Right atrium auricular region (tissue), 2 donors: ENCODE results near the gene LAMA2. TPM values are rescaled to one million over a fixed set of nuclear protein-coding genes. Genes with fewer than 3 reads are reported as not detected.

Experiments used
- DNase-seq: peaks from one replicate; pipeline ENCODE4 v3.0.0-alpha.2; 2019; ENCODE audit warnings: low spot score
- H3K27ac ChIP-seq, 2 donors: fragments of 200-600 bp; sonication (generic); 1 replicate in 1 of 2; 2 replicates in 1 of 2; pipeline ENCODE4 v1.5.1; 2016 to 2019
- H3K27me3 ChIP-seq, 2 donors: fragments of 200-600 bp; sonication (generic); one replicate each; pipeline versions ENCODE4 v1.5.1 to v1.6.0; 2017 to 2019
- H3K36me3 ChIP-seq: fragments of 200-600 bp; sonication (generic); one replicate; pipeline ENCODE4 v1.5.1; 2016
- H3K4me1 ChIP-seq, 2 donors: fragments of 200-600 bp; sonication (generic); one replicate each; pipeline versions ENCODE4 v1.5.1 to v1.6.0; 2017 to 2019
- H3K4me3 ChIP-seq, 2 donors: fragments of 200-600 bp; sonication (generic); 1 replicate in 1 of 2; 2 replicates in 1 of 2; pipeline ENCODE4 v1.5.1; 2017 to 2019; ENCODE audit warnings: mild to moderate bottlenecking in 1 of 2, moderate library complexity in 1 of 2
- H3K9me3 ChIP-seq, 2 donors: fragments of 200-600 bp; sonication (generic); one replicate each; pipeline ENCODE4 v1.5.1; 2019
- total RNA-seq, 2 donors: library from RNA; depleted of rRNA; stranded (reverse); fragments of >200 nt; gene quantifications; one replicate each; pipeline ENCODE4 v1.1.0, GENCODE V29; 2016
- TF ChIP-seq, protein P1 (sequence below), 2 donors: fragments of 200-600 bp; sonication (generic); IDR thresholded peaks; one replicate each; pipeline ENCODE4 v1.5.1; 2019; ENCODE audit warnings: antibody characterized with exemption in 2 of 2

The LAMA2 gene
- total RNA-seq, 2 donors from 2014 or later = 150 to 166 TPM

- Histone ChIP-seq H3K36me3 (peaks cover 65% of the 10 kb centered on the region), H3K4me1 (peaks cover 0 to 33% of the 10 kb centered on the region in 2 donors)
- TF ChIP-seq, protein P1, sequence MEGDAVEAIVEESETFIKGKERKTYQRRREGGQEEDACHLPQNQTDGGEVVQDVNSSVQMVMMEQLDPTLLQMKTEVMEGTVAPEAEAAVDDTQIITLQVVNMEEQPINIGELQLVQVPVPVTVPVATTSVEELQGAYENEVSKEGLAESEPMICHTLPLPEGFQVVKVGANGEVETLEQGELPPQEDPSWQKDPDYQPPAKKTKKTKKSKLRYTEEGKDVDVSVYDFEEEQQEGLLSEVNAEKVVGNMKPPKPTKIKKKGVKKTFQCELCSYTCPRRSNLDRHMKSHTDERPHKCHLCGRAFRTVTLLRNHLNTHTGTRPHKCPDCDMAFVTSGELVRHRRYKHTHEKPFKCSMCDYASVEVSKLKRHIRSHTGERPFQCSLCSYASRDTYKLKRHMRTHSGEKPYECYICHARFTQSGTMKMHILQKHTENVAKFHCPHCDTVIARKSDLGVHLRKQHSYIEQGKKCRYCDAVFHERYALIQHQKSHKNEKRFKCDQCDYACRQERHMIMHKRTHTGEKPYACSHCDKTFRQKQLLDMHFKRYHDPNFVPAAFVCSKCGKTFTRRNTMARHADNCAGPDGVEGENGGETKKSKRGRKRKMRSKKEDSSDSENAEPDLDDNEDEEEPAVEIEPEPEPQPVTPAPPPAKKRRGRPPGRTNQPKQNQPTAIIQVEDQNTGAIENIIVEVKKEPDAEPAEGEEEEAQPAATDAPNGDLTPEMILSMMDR (IDR thresholded peaks at IDR 0.05) = no peak
Observed at GRCh38 chr6:129491436-129491835, 608.5 kb downstream of the LAMA2 start.

DNA sequence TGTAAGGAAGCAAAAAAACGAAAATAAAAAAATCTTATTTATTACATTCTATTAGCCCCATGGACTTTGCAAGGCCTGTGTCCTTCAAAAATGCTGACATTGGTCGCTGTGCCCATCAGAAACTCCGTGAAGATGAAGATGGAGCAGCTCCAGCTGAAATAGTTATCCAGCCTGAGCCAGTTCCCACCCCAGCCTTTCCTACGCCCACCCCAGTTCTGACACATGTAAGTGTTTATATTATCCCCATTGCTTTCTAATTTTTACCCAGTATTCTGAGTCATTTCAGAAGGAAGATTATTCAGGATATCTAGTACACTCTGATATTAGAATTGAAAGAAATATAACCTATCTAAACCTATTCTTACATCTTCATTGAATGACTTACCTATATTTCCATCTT lies 609.3 kb downstream of the LAMA2 start:
- Histone ChIP-seq H3K4me1 (peaks cover 0 to 33% of the 10 kb centered on the region in 2 donors), H3K9me3 (no peaks in the 10 kb centered on the region), H3K27ac (peak overlapping the region in 1 of 2 donors; percentile 88), H3K27me3 (no peaks in the 10 kb centered on the region), H3K36me3 (peaks cover 57% of the 10 kb centered on the region), H3K4me3 (no peak overlapping the region)
- no peak for DNase-seq
- TF ChIP-seq, protein P1 (IDR thresholded peaks at IDR 0.05) = no peak

More at GRCh38 chr6:129491436-129491835, 608.5 kb downstream of the LAMA2 start:
- H3K27me3 ChIP-seq = no peaks in the 10 kb centered on the region
- DNase-seq = no peak
- H3K4me3 ChIP-seq = no peak overlapping the region
- peak overlapping the region; percentile 86 to 88 for H3K27ac ChIP-seq
- no peaks in the 10 kb centered on the region for H3K9me3 ChIP-seq

DNA sequence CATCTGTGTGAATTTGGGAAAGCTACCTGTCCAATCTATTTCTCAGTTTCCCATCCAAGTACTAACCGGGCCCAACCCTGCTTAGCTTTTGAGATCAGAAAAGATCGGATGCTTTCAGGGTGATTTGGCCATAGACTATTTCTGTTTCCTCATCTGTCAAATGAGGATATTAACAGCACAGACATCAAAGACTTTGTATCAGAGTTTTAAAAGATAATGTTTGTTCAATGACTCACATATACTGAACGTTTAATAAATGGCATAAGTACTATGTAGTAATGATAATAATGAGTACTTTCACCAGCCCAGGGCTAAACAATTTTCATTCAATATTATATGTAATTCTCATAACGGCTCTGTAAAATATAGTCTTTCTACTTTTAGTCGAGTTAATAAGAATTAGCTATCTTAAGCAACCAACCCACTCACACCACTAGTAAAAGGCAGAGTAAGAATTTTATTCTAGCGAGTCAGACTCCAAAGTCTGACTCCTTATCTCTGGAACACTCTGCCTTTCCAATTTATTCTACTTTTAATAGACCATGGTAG lies 610.5 kb downstream of the LAMA2 start:
- TF ChIP-seq, protein P1 (IDR thresholded peaks at IDR 0.05) = no peak
- Histone ChIP-seq H3K9me3 (no peaks in the 10 kb centered on the region), H3K27ac (peak overlapping the region in 1 of 2 donors; percentile 88), H3K4me3 (no peak overlapping the region), H3K36me3 (peaks cover 49% of the 10 kb centered on the region), H3K4me1 (peaks cover 0 to 33% of the 10 kb centered on the region in 2 donors), H3K27me3 (no peaks in the 10 kb centered on the region)
- DNase-seq = no peak

DNA sequence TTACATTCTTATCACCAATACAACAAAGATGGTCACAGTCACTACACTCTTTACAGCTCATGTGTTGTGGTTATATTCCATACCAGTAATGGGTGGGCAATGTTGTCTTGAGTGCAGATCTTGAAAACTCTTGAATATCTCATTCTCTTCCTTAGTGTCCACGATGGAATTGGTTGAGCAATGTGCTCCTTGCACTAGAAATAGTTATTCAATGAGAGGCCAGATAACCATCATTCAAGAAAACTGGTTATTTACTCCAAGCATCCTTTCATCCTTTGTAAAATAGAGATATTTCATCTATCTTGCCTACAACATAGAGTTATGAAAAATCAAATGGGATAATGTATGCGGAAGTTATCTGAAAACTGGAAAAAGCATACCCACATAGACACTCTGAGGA lies 611.2 kb downstream of the LAMA2 start:
- Histone ChIP-seq H3K4me1 (peaks cover 0 to 37% of the 10 kb centered on the region in 2 donors), H3K27ac (peak overlapping the region in 1 of 2 donors; percentile 88), H3K27me3 (no peaks in the 10 kb centered on the region), H3K4me3 (no peak overlapping the region), H3K36me3 (peaks cover 49% of the 10 kb centered on the region), H3K9me3 (no peaks in the 10 kb centered on the region)
- no peak for DNase-seq
- TF ChIP-seq, protein P1 (IDR thresholded peaks at IDR 0.05) = no peak

DNA sequence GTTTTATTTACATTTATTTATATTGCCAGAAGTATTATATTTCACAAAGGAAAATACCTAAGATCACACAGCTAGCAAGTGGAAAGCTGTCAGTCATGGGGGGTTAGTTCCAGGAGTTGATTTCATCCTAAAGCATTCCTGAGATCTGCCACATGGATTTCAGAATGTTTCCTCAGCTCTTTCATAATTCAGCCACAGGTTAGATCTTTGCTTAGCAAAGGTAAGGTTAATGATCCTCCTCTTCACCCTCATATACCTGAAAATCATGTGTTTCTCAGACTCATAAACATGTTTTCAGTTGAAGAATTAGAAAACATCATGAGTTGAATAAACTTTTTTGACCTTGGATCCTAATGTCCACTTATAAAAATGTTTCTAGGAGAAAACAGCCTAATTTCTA lies 611.6 kb downstream of the LAMA2 start:
- no peak for DNase-seq
- Histone ChIP-seq H3K36me3 (peaks cover 49% of the 10 kb centered on the region), H3K4me3 (no peak overlapping the region), H3K9me3 (no peaks in the 10 kb centered on the region), H3K27me3 (no peaks in the 10 kb centered on the region), H3K27ac (peak overlapping the region in 1 of 2 donors; percentile 88), H3K4me1 (peaks cover 0 to 34% of the 10 kb centered on the region in 2 donors)
- TF ChIP-seq, protein P1 (IDR thresholded peaks at IDR 0.05) = no peak

- TF ChIP-seq, protein P1 (IDR thresholded peaks at IDR 0.05) = no peak
- Histone ChIP-seq H3K36me3 (peaks cover 49% of the 10 kb centered on the region), H3K27me3 (no peaks in the 10 kb centered on the region), H3K4me1 (peaks cover 0 to 26% of the 10 kb centered on the region in 2 donors), H3K4me3 (no peak overlapping the region), H3K9me3 (no peaks in the 10 kb centered on the region), H3K27ac (no peak overlapping the region)
- DNase-seq = no peak
Observed at GRCh38 chr6:129495652-129496051, 612.7 kb downstream of the LAMA2 start.
